GM18502 (cell line): ENCODE measurements around the gene CYP46A1.

ENCODE experiments used
- ATAC-seq: cut with Tn5 transposase; IDR thresholded peaks from one replicate; pipeline ENCODE4 v1.9.1; 2021; ENCODE audit warnings: mild to moderate bottlenecking; ENCODE audit not compliant: unreplicated experiment, poor library complexity

Gene CYP46A1

GRCh38 chr14:99725774-99726537, 41.9 kb downstream of the CYP46A1 start:
- no peak for ATAC-seq

- ATAC-seq: no peak
Measured at GRCh38 chr14:99726538-99727095, 42.5 kb downstream of the CYP46A1 start.

GRCh38 chr14:99727096-99727870, 43.2 kb downstream of the CYP46A1 start:
- no peak for ATAC-seq

GRCh38 chr14:99728231-99728920, 44.3 kb downstream of the CYP46A1 start:
- ATAC-seq: no peak

- no peak for ATAC-seq
Measured at GRCh38 chr14:99728981-99729451, 44.9 kb downstream of the CYP46A1 start.

- peak; percentile 80 for ATAC-seq
Measured at GRCh38 chr14:99729991-99730875, 46.1 kb downstream of the CYP46A1 start.

GRCh38 chr14:99730876-99731546, 46.9 kb downstream of the CYP46A1 start:
- ATAC-seq: no peak

GRCh38 chr14:99731547-99732435, 47.7 kb downstream of the CYP46A1 start:
- ATAC-seq: no peak

GRCh38 chr14:99732436-99733210, 48.5 kb downstream of the CYP46A1 start:
- ATAC-seq: no peak

GRCh38 chr14:99733211-99733539, 49.1 kb downstream of the CYP46A1 start:
- no peak for ATAC-seq

GRCh38 chr14:99733540-99734405, 49.7 kb downstream of the CYP46A1 start:
- no peak for ATAC-seq

- no peak for ATAC-seq
Measured at GRCh38 chr14:99734406-99735051, 50.4 kb downstream of the CYP46A1 start.

GRCh38 chr14:99735189-99736135, 51.4 kb downstream of the CYP46A1 start:
- ATAC-seq: no peak

- ATAC-seq: no peak
Measured at GRCh38 chr14:99736603-99737371, 52.7 kb downstream of the CYP46A1 start.
